HL-60 (cell line): ENCODE data around the gene SORD.

ENCODE experiments used
- CTCF ChIP-seq: IDR thresholded peaks from one replicate; pipeline ENCODE4 v1.5.1; 2011; ENCODE audit warnings: low read length, control low read depth, inconsistent platforms; ENCODE audit not compliant: insufficient read depth
- GABPA ChIP-seq: IDR thresholded peaks from 2 replicates; pipeline ENCODE4 v1.6.1; 2012; ENCODE audit warnings: low read depth
- POLR2AphosphoS5 ChIP-seq: IDR thresholded peaks from 2 replicates; pipeline ENCODE4 v1.6.1; 2012; ENCODE audit warnings: low read depth

GRCh38 chr15:45021348-45021747 lies 1.6 kb upstream of the SORD start:
- TF ChIP-seq CTCF: no peak
- TF ChIP-seq GABPA: no peak
- no peak for TF ChIP-seq POLR2AphosphoS5
